Activated T-cell treated with anti-CD3 and anti-CD28 coated beads for 1 hour (primary cell): ENCODE data around the gene TMEM202.
"Not testable (repeated sequence)": the region's sequence is repeated elsewhere in the genome, so short reads cannot be mapped to it uniquely, and the experiment has no call there.

ENCODE experiments used
- DNase-seq: peaks from one replicate; pipeline ENCODE4 v3.0.0-alpha.2; 2020; ENCODE audit warnings: low read depth

Gene TMEM202

GRCh38 chr15:72402726-72403125, 4.6 kb downstream of the TMEM202 start:
- no peak for DNase-seq

- DNase-seq: no peak
Observed at GRCh38 chr15:72404356-72404755, 6.3 kb downstream of the TMEM202 start.

- no peak for DNase-seq
Observed at GRCh38 chr15:72404841-72405240, 6.7 kb downstream of the TMEM202 start.

GRCh38 chr15:72406936-72407335, 8.8 kb downstream of the TMEM202 start:
- no peak for DNase-seq

- no peak for DNase-seq
Observed at GRCh38 chr15:72411111-72411510, 13.0 kb downstream of the TMEM202 start.

GRCh38 chr15:72411544-72411943, 13.4 kb downstream of the TMEM202 start:
- DNase-seq: no peak

GRCh38 chr15:72413337-72413736, 15.2 kb downstream of the TMEM202 start:
- not testable (repeated sequence) for DNase-seq

GRCh38 chr15:72415304-72415703, 17.2 kb downstream of the TMEM202 start:
- no peak for DNase-seq

GRCh38 chr15:72419768-72420167, 21.7 kb downstream of the TMEM202 start:
- DNase-seq: not testable (repeated sequence)

- DNase-seq: no peak
Observed at GRCh38 chr15:72420576-72420975, 22.5 kb downstream of the TMEM202 start.

- DNase-seq: no peak
Observed at GRCh38 chr15:72421484-72421883, 23.4 kb downstream of the TMEM202 start.

GRCh38 chr15:72423256-72423655, 25.2 kb downstream of the TMEM202 start:
- DNase-seq: no peak

- DNase-seq: no peak
Observed at GRCh38 chr15:72426753-72427152, 28.6 kb downstream of the TMEM202 start.

- no peak for DNase-seq
Observed at GRCh38 chr15:72437650-72438316, 39.7 kb downstream of the TMEM202 start.

GRCh38 chr15:72442848-72443247, 44.7 kb downstream of the TMEM202 start:
- DNase-seq: not testable (repeated sequence)

GRCh38 chr15:72445426-72445825, 47.3 kb downstream of the TMEM202 start:
- no peak for DNase-seq

- DNase-seq: no peak
Observed at GRCh38 chr15:72450805-72451204, 52.7 kb downstream of the TMEM202 start.

GRCh38 chr15:72451224-72451623, 53.1 kb downstream of the TMEM202 start:
- no peak for DNase-seq

GRCh38 chr15:72456684-72457083, 58.6 kb downstream of the TMEM202 start:
- DNase-seq: no peak
